ENCODE results near the gene PPP3CA.

PPP3CA gene

DNA sequence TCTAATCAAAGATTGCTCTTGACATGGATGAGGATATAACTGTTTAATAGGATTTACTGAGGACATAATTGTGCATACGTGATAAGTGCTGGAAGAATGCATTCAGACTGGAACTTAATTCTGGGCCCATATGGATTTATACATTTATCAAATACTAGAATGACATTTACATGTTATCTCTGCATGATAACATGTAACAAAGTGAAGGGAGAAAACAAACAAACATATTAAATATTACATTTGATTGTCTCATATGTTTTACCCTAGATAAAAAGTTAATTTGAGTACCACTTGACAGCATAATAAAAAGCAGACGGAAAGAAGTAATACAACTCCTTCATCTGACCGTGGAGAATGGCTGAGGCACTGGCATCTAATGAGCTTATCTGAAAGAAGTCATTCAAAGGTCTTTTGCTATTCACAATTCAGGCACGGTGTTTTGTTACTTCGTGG is 297.8 kb downstream of the PPP3CA start:
- no peak for DNase-seq (ENCODE audit: low spot score)

DNA sequence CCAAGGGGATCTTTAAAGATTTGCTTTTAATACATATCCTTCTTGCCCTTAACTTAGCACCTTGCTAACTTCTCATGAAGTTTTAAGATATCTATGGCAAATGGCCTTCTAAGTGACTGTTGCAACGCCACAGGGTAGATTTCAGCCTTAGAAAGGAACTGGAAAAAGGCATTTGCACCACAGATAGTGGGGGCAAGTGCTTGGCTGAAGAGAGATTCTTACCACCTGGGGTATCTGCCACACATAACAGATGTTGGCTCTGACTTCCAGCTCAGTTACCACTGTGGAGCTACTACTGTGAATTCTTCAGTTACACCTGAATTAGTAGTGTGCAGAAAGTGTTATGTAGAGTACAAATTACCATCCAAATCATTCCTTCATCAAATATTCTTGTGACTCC is 302.6 kb downstream of the PPP3CA start:
- DNase-seq (ENCODE audit: low spot score), result no peak

DNA sequence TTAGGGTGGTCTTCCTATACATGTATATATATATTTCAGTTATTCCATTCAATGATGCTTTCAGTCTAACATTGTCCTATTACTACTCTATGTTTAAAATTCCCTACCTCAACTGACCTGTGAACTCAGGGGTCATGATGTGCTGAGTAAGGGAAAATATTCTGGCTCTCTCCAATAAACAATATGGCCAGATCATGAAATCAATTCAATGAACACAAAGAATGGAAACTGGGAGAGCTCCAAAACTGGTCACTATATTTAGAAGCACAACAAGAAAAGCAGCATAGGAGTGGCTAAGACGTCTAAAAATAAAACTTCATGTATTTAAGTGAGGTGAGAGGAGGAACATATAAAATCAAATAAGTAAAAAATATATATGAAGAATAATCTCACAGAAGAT is 304.5 kb downstream of the PPP3CA start:
- DNase-seq (ENCODE audit: low spot score), result no peak

DNA sequence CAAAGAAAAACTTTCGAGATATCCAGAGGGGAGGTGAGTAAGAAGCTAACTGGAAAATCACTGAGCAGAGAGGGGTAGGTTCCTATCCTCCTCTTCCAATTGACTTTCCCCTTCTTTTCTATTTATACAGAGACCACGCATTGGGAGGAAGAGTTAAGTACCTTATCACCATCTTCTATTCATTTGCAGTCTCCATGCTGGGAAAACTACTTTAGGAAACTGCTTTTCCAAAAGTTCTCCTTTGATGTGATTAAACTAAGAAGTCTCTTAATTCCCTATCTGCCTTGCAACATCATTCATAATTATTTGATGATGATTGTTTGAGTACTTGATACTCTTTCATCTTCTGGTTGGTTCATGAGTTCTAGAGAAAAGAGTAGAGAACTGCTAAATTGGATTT is 306.6 kb downstream of the PPP3CA start:
- no peak for DNase-seq (ENCODE audit: low spot score)

DNA sequence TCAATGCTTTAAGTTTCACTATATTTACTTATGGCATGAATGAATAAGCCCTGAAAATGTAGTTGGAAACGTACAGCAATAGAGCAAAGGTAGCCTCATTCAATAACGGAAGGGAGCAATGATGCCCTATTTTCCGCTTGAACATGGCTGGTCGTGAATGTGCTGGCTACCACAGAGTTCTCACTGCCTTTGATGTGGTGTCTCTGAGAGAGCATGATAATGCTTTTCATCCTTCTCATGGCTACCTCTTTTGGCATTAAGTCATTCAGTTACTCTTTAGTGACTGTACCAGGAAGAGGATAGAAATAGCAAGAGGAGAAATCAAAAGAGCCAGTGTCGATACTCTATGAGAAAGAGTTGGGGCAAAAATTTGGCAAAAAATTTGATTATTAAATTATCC is 308.0 kb downstream of the PPP3CA start:
- no peak for DNase-seq (ENCODE audit: low spot score)

DNA sequence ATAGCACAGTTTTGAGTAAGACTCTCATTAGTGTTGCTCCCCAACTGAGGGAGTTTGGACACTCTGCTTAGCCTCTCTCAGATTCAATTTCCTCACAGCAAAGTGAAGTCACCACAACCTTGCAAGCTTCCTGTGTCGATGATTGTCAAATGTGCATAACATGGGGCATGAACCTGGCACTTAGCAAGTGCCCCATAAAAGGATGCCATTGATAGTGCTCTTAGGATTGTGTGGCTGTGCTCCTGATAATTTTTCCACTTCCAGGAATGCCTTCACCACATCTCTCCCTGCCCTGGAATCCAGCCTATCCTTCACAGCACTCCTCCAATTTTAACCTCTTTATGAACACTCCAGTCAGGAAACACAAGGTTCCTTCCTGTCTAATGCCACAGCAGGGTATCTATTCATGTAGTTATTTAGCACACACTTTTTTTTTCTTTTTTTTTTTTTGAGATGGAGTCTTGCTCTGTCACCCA is 309.4 kb downstream of the PPP3CA start:
- no peak for DNase-seq (ENCODE audit: low spot score)

DNA sequence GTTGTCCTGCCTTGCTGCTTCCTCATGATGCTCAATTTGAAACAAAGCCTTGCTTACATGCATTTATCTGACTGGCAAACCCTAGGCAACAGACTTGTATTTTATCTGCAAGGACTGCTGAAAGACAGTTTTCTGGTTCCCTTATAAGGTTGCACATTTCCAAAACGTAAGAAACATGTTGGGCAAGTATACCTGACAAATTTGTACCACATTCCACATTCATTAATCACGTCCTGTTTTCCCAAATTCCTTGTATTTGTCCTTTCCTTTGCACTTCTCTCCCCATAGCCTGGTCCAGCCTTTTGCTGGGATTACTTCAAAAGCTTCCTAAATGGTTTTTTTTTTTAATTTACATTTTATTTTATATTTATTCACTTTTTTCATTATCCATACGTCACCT is 310.1 kb downstream of the PPP3CA start:
- DNase-seq (ENCODE audit: low spot score), result no peak

DNA sequence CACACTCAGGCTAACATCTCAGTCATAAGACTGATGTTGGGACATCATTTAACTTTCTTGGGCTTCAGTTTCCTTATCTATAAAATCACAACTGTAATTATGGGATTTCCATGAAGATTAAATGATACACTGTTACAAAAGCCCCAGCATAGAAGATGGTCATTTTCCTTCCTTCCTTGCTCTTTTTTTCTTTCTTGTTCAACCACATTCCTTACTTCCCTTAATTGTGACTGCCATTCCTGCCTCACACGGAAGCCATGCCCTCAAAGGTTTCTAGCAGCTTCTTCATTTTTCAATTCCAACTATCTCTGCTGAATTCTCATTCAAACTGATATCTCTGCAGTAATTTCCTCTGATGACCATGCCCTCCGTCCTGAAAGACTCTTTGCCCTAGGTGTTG is 311.8 kb downstream of the PPP3CA start:
- DNase-seq (ENCODE audit: low spot score), result no peak

DNA sequence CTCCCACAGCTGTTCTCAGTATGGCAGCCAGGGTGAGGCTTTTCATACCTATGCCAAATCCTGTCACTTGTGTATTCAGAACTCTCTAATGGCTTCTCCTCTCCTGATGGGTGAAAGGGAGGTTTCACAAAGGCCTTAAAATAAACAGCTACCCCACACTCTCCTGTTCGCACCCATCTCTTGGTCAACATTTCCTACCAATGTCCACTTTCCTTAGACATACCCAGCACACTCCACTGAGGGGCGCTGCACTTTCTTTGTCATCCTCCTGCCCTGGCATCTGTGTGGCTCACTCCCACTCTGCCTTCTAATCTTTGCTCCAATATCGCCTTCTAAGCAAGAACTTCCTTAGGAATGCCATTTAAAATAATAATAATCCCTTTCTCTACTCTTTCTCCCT is 313.3 kb downstream of the PPP3CA start:
- DNase-seq (ENCODE audit: low spot score), result no peak

DNA sequence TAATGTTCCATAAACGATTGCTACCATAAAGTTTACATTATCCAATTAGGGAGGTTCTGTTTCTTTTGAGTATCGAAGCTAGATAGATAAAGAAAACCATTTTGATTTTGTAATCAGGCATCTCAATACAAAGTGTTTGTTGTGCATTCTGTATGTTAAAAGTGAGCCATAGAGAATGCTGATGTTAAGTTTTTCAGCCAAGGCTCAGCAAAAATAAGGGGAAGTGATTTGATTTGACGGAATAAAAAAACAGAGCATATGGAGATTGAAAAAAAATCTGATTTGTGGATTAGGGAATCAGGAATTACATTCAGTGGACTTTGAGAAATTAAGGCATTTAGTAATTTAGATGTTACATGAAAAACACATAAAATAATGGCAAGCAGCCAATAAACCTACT is 314.8 kb downstream of the PPP3CA start:
- no peak for DNase-seq (ENCODE audit: low spot score)

DNA sequence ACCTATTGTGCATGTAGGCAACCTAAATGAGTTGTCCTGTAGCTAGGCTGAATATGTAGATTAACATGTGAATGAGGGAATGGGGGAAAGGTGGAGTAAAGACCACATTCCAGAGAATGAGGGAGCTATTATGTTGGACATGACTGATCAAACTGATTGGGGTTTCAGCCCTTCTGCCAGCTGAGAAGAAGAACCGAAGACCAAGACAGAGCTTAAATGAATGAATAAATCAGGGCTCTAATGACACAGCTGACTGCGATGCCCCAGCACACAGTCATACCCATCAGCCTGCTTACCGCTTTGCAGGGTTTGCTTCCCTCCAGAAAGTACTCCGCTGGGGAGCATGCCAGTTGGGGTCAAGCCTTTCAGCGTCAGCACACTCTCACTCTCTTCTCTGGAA is 315.4 kb downstream of the PPP3CA start:
- DNase-seq (ENCODE audit: low spot score), result no peak

DNA sequence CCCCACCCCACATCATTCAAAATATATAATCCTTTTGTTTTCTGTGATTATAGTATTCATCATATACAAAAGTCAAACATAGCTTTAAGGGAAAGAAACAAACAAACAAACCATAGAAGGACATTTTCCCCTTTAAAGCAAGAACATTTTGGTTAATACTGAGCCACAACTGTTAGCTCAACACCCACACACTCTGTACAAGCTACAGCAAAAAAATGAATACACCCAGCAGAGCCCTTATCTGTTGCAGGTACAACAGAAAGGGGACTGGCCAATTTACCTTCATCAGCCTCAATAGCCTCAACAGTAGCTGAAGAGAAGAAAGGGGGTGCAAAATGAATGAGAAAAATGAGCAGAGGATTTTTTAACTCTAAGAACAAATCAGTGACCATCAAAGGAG is 318.4 kb downstream of the PPP3CA start:
- no peak for DNase-seq (ENCODE audit: low spot score)

DNA sequence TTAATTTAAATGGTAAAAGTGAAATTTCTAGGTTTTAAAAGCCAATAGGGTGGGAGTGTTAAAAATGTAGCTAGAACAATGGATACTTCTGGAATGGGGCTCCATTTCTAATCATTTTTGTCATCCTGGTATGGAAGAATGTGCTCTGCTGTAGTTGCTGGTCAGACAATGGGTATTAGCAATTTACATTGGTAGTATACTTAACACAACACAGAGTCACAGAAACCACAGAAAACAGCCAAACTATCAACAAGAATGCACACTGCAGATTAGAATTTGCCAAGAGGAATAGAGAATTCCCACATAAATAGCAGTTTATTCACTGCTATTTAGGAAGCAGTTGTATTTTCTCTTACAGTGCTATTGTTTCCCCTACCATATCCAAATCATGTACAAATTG is 319.6 kb downstream of the PPP3CA start:
- no peak for DNase-seq (ENCODE audit: low spot score)

DNA sequence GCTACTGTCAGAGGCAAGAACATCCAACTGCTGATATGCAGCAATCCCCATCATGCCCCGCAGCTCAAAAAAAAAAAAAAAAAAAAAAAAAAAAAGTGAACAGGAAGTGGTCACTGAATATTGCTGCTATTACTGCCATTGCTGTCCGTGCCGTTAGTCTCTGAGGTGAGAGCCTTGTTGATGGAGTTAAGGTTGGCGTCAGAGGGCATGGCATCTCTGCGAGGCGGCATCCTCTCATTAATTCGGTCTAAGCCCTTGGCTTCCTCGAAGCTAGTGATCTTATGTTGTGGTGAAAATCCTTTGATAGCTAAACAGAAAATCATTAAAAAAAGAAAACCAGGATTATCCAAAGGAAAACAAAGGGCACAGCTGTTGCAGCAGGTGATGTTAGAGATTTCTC is 321.6 kb downstream of the PPP3CA start:
- DNase-seq (ENCODE audit: low spot score), result no peak

DNA sequence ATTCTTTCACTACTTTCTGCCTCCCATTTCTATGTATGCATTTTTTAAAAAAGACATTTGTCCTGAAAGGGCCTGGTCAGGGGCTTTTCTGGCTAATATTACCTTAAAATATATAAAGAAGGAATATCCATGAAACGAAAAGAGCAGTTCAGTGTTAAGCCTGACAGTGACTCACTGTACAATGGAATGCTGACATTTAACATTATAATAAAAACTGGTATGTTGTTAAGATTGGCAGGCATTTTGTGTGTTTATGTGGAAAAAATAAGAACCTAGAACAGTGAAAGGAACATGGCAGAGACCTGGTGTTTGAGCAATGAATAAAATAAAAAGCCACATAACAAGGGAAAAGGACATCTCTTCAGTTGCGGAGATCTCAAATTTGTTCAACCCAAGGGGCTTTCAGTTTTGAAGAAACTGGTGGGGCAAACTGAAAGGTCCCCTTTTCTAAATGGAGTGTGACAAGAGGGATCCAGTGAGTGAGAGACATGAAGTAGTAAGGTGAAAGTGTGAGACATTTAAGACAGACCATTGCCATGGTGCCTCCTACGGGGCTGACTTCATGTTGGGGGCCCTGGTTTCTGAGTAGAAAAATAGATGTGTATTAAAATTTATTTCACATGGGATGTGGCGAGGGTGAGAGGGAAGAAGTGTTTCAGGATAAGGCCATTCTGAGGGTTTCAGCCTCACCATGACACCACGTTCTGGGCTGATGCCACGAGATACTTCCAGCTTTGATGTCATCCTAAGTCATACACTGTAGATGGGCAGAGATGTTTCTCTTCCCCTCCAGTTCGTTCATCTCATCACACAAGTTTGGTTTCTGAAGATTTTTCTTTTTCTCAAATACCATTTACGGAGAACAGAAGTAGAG is 324.9 kb downstream of the PPP3CA start:
- DNase-seq (ENCODE audit: low spot score), result no peak

DNA sequence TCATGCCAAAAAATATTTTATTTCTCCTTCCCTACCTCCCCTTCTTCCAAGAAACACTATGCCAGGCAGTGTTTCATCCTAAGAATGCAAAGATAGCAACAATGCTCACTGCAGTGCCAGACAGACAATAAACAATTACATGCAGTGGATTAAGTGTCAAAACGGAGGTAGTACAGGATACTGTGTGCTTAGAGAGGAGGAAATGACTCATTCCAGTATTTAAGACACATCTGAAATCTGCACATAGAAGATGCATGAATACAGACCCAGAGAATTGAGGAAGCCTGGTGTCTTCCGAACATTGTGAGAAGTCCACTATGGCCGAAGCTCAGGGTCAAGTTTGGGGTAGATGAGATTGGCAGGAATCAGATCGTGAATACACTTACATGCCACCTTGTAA is 326.4 kb downstream of the PPP3CA start:
- DNase-seq (ENCODE audit: low spot score), result no peak

DNA sequence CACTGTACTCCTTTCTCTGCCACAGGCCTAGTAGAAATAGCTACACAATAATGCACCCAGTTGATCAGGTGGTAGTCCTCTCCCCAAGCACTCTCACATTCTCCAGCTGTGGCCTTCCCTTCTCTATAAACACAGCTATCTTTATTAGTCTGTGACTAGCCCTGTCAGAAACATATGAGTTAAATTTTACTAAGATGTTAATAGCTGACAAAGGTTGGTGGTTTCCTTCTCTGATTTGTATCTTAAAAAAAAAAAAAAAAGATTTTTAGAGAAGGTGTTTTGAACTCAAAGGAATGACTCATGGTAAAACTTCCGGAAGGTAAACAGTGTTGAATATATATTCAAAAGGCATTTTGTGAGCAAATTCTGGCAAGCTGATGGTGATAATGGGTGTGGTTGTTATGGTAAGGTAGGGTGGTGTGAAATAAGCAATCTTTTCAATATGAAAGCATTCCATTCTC is 327.4 kb downstream of the PPP3CA start:
- DNase-seq (ENCODE audit: low spot score), result no peak

DNA sequence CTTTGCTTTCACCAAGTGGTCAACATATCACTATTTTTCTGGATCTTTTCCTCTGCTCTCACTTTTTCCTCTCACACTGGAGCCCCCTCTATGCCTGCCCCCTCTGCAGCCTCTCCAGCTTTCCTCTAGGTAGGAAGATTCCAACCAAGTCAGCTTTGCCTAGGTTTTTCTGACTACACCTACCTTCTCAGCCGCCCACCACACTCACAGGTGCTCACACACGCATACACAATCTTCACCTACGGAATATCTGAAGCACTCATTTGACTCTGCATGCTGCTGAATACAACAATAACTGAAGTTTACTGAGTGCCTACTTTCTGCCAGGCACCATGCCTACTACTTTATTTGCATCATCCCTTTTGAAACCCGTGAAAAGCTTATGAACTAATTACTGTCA is 328.0 kb downstream of the PPP3CA start:
- DNase-seq (ENCODE audit: low spot score), result no peak

DNA sequence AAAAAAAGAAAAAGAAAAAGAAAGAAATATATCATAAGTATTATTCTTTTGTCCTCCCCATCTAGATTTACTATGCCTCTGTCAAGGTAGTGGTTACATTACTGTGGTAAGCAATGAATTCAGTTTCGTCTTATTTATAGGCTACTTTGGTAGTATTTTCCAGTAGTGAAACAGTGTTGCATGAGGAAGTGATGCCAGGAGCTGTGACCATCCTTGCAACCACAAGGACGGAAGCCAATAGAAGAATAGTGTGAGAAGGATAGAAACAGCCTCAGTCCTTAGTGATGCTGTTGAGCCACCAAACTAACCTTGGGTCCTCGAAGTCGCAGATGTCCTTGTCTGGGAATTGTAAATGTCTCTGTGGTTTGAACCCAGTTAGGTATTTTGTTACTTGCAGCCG is 328.5 kb downstream of the PPP3CA start:
- no peak for DNase-seq (ENCODE audit: low spot score)

DNA sequence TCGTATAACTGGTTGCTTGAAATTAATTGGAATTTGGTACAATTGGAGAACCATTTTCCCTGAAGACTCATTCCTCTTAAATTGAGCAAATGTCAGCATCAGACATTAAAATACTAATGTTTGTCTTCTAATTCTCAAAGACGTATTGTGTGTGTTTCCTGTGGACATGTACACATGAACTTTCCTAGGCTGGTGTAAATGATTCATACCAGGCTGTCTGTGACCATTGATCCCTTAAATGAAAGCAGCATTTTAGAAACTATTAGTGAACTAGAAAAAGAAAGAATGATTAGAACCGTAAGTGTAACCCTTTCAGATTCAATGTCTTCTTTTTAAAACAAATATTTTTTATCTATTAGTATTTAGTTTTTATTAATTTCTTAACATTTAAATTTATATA is 332.9 kb downstream of the PPP3CA start:
- no peak for DNase-seq (ENCODE audit: low spot score)

DNA sequence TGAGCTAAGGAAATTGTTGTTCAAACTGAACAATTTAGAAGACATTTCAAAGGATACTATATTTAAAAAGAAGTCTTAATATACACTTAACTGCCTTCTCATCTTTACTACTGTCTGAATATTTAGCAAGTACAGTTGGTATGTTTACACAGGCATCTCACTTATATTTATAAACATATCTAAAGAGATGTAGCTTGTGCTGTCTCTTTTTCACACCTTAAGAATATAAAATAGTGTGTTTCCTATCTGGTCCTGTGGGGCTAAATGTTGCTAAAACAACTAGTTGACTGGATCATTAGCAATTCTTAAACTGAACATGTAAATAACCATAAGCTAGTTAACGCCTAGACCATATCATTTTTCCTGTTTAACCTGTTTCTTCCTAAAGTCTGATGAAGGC is 336.3 kb downstream of the PPP3CA start:
- DNase-seq (ENCODE audit: low spot score), result no peak

DNA sequence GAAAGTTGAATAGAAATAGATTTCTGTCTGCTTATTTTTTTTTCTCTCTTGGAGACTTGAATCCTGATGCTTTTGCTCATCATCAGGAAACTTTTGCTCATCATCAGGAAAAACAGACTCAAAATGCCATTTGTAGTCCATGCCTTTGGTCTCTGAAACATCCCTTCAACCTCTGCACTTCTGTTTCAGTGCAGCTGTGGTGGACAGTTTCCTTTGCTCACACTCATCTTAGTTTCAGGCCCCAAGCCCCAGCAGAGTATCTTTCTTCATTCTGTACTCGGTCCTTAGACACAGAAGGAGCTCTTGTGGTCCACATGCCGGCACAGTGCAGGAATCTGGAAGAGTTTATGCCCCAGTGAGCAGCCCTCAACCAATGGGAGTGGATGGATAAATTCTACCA is 337.9 kb downstream of the PPP3CA start:
- no peak for DNase-seq (ENCODE audit: low spot score)

DNA sequence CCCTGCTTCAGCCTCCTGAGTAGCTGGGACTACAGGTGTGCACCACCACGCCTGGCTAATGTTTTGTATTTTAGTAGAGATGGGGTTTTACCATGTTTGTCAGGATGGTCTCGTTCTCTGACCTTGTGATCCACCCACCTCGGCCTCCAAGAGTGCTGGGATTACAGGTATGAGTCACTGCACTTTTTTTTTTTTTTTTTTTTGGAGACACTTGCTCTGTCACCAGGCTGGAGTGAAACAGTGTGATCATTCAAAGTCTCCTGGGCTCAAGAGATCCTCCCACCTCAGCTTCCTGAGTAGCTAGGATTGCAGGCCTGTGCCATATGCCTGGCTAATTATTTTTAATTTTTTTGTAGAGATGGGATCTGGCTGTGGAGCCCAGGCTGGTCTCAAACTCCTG is 338.8 kb downstream of the PPP3CA start:
- no peak for DNase-seq (ENCODE audit: low spot score)

DNA sequence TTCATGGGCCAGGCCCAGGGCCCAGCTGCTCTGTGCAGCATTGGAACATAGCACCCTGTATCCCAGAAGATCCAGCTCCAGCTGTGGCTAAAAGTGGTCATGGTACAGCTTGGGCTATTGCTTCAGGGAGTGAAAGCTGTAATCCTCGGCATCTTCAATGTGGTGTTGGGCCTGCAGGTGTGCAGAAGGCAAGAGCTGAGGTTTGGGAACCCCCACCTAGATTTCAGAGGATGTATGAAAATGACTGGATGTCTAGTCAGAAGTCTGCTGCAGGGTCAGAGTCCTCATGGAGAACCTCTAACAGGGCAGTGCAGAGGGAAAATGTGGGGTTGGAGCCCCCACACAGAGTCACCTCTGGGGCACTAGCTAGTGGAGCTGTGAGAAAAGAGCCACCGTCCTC is 341.7 kb downstream of the PPP3CA start:
- DNase-seq (ENCODE audit: low spot score), result no peak

All from hematopoietic multipotent progenitor cell treated with erythropoietin and hydrocortisone succinate and interleukin-3 and kit ligand, for 17 days (in vitro differentiated cells).